HG03175 (cell line): ENCODE results near the gene SYNE3.

Experiments
- ATAC-seq: cut with Tn5 transposase; IDR thresholded peaks from one replicate; pipeline ENCODE4 v1.9.1; 2021; ENCODE audit warnings: mild to moderate bottlenecking, moderate library complexity; ENCODE audit not compliant: unreplicated experiment

Gene SYNE3

DNA sequence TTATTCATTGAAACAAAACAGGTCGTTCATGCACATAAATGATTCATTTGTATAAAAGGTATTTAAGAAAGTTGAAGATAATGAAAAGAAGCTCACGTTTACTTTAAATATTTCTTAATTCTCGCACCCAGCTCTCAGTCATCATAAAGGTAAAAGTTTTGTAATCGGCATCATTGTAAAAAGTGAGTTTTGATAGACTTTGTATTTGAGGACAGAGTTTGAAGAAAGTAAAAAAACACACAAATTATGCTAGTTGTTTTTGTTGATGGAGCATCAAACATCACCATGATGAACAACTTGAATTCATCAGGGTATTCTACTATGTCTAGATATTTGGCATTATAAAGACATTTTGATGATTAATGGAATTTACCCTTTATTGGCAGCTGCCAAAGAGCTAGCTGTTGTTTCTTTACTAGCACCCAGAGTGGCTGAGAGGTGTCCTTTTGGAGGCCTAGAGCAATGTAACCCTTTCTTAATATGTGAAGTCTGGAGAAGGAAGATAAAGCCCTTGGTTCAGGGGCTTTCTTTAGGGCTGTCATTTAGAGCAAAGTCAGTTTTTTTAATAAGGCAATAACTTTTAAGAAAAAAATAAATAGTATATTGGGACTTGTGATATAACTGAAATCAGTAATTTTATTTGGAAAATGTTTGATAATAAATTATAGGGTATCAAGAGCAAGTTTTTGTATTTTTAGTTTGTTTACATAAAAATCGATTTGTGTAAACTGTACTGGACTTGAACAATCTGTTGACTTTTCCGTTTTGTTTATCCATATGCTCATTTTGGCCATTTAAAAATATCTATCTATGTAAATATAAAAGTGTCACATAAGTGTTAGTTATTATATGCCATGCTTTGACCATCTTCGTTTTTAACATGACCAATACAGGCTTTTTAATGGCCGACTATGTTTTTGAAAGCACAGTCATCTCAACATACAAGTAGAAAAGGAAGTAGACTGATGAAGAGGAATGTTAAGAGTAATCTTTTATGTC is 25.8 kb upstream of the SYNE3 start:
- ATAC-seq = no peak

DNA sequence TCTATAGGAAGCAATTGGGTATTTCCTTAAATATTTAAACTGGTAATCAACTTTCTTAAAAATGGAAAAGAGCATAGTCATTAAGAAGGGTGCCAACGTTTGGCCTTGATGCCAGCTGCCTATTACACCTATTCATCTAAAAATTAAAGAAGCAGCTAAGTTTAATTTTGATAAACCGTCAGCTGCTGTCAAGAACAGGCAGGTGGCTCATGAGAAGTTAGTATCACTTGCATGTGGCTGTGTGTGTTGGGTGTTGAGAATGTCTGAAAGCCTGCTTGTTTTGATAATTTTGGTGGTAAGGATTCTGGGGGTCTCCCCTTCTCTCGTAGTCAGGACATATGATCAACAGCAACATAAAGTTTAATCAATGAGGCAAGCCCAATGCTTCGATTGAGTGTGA is 24.9 kb upstream of the SYNE3 start:
- no peak for ATAC-seq

DNA sequence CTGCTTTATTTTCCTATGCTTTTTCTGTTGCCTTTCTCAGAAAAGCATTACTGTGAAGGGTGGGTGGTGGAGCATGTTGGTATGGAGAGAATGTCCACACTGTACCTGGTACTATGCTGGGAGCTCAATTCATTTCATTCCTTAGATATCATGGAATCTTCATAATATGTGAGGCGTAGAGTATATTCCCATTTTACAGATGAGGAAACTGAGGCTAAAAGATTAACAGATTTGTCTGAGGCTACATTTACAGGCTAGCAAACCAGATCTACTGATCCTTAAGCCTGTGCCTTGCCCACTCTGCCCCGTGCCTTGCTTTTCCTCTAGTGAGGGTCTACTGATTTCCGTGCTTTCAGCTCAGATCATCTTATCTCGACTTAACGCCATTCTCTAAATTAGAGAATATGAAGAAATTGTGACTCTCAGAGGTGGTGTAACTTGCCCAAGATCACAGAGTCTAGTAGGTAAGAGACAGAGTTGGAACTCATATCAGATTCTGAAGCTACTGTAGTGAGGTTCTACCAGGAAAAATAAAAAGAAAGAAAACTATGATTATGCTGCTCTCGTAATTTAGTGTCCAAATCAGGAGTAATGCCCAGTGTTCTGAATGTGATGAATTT is 23.9 kb upstream of the SYNE3 start:
- ATAC-seq = no peak

DNA sequence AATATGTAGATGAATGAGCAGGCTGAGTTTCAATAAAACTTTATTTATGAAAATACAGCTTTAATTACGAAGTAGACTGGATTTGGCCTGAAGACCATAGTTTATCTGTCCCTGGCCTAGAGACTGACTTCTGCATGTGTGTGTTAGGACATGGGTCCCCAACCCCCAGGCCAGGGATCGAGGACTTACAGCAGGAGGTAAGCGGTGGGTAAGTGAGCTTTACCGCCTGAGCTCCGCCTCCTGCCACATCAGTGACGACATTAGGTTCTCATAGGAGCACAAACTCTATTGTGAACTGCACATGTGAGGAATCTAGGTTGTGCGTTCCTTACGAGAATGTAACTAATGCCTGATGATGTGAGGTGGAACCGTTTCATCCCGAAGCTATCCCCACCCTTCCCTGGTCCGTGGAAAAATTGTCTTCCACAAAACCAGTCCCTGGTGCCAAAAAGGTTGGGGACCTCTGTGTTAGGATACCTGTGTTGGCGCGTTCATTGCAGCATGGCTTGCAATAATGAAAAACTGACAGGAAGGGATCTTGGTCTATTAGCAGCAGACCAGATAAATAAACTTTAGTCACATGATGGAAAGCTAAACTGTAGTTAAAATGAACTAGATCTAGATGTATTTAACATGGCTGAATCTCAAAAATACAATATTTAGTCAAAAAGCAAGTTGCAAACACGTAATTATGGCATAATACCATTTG is 22.5 kb upstream of the SYNE3 start:
- no peak for ATAC-seq

DNA sequence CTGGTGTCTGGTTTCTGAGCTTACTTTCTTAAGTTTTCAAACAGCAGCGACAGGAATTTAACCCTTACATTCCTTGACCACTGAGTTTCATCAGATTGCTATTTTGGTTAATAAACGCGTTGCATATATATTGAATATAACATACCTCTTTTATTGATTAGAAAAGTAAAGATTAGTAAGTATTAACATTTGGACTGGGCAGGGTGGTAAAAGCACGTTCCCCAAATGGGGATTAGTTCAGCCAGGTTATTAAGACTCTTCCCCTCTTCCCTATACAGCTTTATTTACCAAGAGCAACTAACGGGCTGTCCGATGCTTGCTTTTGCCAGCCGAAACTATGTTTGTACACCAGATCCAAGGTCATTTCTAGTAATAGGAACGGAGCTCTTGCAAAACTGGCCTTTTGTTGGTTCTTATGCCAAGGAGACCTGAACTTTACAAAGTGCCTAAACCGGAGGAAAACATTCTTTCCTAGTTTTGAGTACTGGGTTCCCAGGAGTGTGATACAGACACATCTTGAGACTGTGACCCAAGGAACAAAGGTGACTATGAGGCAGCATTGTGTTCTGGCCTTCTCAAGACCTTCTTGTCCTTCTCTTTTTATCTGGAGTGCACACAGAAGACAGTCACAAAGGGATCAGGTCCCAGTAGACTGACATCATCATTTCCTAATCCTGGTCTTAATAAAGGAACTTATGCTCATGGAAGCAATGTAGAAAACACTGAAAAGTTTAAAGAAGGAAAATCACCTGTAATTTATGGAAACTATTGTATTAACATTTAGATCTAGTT is 21.0 kb upstream of the SYNE3 start:
- no peak for ATAC-seq

DNA sequence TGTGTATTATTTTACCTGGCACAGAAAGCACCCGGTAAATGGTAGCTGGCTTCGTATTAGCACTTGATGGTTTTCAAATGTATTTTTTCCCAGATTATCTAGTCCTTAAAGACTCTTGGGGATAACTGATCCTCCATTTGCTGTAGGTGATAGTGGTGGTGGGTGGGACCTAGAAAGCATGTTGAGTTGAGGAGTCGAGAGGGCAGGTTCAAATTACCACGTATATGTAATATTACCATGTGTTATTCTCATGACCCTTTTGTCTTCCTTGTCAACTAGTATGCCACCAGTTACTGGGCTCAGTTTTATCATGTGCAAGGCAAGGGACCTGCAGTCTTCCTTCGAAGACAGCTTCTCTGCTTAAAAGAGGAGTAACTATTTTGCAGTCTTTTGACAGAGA is 20.2 kb upstream of the SYNE3 start:
- ATAC-seq = no peak

DNA sequence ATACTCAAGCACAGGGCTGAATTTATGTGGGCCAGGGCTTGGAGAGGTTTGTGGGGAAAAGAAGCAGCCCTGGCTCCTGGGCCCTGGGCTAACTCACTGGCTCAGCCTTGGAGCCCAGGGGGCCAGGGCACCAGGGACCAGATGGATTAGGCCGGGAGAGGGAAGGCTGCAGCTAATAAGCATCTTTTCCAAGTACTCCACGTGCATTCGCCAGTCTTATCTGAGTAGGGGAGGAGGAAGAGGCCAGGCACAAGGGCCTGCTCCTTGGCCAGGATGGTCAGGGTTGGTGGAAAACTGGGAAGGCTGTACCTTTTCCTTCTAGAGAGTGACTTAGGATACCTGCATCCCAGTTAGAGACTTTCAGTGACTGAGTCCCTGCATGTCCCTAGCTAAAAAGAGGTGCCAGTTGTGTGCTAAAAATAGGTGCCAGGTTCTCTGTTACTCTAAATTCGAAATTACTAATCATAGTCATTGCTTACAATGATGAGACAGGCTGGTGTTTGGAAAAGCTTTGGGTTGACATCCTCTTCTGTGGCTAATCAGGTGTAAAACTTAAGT is 19.7 kb upstream of the SYNE3 start:
- ATAC-seq = no peak

DNA sequence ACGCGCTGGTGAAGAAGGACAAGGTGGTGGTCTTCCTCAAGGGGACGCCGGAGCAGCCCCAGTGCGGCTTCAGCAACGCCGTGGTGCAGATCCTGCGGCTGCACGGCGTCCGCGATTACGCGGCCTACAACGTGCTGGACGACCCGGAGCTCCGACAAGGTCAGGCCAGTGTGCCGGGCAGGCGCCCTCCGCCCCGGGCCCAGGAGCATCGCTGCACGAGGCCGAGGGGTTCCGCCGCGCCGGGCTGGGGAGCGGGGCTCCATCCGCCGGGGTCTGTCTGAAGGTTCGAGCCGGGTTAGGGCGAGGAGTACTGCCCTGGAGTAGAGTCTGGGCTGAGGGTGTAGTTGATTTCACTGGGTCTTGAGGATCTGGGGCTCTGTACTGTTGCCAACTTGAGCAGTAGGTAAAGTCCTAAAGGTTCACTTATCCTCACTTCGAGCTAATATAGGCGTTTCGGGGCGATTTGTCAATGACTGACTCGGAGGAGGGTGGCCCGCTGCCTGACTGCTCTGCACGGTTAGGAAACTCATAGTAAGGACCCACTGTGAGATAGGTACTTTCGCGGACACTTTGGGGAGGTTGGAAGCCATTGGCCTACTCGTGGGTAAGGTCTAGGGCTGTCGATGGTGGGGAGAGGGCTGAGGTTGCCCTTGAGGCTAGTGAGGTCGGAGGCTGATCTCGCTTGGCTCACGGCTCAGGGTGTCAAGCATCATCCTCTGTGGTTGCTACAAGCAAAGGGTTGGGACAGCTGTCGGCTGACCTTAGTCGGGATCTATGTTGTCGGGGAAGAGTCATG is 19.0 kb upstream of the SYNE3 start:
- ATAC-seq = peak; percentile 1

DNA sequence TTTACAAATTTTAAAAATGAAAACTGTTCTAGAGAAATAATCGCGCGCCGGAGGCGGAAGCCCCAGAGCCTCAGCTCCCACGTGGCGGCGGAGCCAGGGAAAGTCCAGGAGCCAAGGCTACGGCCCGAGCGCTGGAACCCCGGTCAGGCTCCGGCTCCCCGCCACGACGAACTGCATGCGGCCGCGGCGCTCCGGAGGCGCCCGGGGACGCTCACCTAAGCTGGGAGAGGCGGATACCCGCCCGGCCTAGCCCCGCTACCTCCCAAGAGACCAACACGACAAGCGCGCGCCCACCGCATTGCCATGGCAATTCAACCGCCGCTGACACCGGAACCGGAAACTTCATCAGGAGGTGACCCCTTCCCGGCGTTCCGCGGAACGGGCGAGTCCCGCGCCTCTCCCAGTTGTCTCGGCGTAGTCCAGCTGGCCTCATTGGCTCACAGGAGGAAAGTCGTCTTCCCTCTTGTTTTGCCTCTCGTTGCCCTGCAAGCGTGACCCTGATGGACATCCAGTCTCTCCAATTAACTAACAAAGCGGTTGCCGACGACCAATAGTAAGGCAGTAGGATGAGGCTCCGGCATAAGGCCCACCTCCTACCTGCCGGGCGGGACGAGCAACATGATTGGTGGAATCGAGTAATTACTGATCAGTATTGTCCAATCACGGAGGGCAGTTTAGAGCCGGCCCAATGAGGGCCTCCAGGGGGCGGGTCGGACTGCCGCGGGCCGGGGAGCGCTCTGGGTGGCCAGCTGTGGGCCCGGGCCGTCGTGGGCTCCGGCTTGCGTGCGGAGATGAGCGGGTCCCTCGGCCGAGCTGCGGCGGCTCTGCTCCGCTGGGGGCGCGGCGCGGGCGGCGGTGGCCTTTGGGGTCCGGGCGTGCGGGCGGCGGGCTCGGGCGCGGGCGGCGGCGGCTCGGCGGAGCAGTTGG is 18.1 kb upstream of the SYNE3 start, which contains the start of gene GLRX5:
GLRX5 (plus strand) TSS at position 752 of the 927 bp plus-strand sequence; CDS start at position 792, 40 bp downstream.
- peak; percentile 90 for ATAC-seq

DNA sequence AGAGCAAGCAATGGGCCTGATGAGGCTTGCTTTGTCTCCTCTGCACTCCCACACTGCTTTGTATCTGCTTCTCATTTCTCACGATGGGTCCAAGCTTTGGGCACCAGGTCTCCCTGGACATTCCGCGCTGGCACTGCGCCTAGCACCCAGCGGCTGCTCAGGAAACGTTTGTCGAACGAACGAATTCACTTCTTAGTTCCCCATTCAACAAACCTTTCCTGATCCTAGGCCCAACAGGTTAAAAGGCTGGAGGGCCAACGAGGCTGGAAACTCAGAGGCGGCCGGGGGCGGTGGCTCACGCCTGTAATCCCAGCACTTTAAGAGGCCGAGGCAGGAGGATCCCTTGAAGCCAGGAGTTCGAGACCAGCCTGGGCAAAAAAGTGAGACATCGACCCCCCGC is 17.4 kb upstream of the SYNE3 start:
- no peak for ATAC-seq

DNA sequence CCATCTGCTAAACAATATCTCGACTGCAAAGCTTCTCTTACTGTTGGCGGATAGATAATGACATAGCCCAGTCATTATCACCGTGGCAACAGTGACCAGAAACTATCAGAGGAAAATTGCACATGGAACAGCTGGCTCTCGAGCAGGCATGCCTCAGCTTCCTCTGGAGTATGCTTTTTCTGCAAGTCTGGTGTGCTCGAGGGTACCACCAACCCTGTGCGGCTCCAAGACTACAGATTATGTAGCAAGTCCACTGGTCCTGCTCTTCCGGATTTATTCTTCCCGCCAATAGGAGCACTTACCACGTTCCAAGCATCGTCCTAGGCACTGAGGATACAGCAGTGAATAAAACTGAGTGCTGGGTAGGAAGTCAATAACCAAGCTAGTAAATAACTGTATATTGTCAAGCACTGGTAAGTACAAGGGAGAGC is 17.0 kb upstream of the SYNE3 start:
- no peak for ATAC-seq

DNA sequence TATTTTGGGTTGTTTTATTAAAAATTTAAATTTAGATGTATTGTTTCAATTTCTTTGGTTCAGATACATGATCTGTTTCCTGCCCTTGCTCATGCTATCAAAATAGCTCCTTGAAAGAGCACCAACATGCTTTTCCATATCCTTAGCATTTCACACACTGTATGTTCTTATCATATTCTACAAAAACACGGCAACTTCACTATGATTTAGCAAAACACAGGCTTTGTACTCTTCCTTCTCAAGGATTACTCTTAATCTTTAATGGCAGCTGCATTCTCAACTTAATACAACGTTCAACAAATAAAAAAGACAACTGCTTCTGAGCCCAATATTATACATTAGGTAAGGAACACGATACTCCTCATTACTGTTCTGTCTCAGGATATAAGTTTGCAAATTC is 15.5 kb upstream of the SYNE3 start:
- ATAC-seq = no peak

DNA sequence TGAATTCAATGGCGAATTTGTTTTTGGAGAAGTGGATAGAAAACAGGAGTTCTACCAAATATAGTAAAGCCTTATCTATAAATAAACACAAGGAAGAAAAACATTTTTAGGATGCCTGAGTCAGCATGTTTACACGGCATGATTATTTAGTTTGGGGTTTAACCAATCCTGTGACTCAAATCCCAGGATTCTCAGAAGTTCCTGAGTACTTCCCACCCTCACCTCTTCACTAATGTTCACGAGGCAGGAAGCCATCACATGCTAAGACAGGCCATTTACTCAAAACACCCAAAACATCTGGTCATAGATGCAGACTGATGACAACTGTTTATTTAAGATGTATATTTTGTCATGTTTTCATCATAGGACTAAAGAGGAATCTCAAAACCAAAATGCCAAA is 15.0 kb upstream of the SYNE3 start:
- no peak for ATAC-seq

DNA sequence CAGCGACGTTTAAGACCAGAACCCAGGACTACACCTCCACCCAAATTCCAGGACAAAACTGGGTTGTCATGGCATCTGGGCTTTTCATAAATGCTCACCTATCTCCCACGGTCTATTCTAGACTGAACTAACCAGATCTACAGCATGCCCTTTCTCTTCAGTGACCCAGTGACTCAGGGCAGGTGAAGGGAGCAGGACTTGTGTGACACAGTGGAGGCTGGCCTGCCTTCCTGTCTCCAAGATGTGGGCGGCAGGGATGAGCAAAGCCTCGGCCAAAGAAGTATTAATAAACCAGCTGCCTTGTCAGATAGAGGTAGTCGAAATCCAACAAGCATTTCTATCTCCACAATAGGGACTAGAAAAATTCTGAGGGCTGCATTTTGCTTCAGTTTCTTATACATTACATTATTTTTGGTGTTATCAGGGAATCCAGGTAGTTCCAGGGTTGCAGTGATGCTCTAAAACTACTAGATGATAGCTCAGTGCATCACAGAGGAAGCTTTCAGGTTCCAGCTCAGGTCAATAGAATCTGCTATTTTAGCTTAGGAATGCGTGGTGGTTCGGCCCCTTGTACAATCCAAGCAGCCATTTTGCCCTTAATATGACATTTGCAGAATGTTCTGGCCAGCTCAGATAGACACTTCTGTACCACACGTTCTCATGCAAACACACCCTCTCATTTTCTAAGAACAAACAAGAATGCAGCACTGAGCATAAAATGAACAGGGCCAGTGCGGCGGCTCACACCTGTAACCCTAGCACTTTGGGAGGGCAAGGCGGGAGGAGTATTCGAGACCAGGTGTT is 14.2 kb upstream of the SYNE3 start:
- ATAC-seq = no peak

DNA sequence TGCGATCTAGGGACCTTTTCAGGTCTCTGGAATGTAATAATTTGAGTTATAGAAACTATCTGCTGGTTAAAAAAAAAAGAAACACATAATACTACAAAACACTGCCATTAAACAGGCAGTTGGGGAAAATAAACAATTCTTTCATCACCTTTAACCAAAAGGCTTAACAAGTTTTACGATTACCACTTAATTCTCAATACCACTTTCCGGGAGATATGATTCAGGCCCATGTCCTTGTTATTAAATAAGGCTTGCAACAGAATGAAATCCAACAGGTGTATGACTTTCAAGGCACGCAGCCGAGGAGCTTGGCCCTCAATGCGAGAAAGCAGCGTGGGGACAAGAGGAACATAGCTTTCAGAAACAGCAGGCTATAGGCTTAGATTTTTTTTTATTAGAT is 12.8 kb upstream of the SYNE3 start:
- ATAC-seq = no peak

DNA sequence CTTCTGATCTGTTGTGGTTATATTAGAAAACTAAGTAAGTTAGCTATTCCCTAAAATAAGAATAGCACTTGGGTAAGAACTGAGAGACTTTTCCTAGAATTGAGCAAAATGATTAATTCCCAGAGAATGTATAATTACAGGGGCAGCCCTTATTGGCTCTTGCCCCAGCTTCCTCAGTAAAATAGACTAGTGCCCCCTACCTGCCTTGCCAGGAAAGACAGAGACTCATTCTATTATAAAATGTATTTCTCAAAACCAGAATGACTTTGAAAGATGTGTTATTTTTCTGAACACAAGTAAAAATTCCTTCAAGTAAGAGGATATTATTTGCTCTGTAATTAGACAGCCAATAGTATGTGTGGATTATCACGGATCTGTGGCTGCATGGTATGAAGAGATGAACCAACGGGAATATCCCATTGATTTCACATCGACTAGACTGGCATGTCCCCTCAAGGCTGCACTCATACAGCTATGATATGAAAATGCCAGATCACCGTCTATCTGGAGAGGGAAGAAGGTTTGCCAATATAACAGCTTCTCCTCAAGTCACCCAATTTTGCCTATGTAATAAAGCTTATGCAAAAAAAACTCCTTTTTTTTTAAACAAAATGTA is 11.0 kb upstream of the SYNE3 start:
- no peak for ATAC-seq
